IPS DF 6.9 (cell line): ENCODE measurements around the gene IL20.

Experiments
- DNase-seq: peaks from one replicate; pipeline ENCODE4 v3.0.0-alpha.2; 2013; ENCODE audit warnings: low read depth, low spot score
- H3K27ac ChIP-seq: one replicate; pipeline ENCODE4 v1.5.1; 2013; ENCODE audit warnings: low read length, control low read depth
- H3K27me3 ChIP-seq: 2 replicates; pipeline ENCODE4 v1.6.1; 2013; ENCODE audit warnings: mild to moderate bottlenecking, low read length; ENCODE audit not compliant: control insufficient read depth, insufficient read depth
- H3K36me3 ChIP-seq: 2 replicates; pipeline ENCODE4 v1.6.1; 2013; ENCODE audit warnings: low read length; ENCODE audit not compliant: control insufficient read depth, insufficient read depth
- H3K4me1 ChIP-seq: 2 replicates; pipeline ENCODE4 v1.6.1; 2013; ENCODE audit warnings: low read length; ENCODE audit not compliant: control insufficient read depth, insufficient read depth
- H3K4me3 ChIP-seq: 2 replicates; pipeline ENCODE4 v1.5.1; 2013; ENCODE audit warnings: mild to moderate bottlenecking, low read length
- H3K9me3 ChIP-seq: 2 replicates; pipeline ENCODE4 v1.6.1; 2013; ENCODE audit warnings: low read length, inconsistent platforms; ENCODE audit not compliant: control insufficient read depth, insufficient read depth
- WGBS: extraction: QIAGEN DNeasy Blood & Tissue Kit; methylation state at CpG from one replicate; pipeline ENCODE4 v1.1.7; 2013; ENCODE audit warnings: mixed read lengths, missing lambda C conversion rate; ENCODE audit not compliant: insufficient read length, insufficient coverage; 5-methylcytosine and 5-hydroxymethylcytosine counted together

The IL20 gene

GRCh38 chr1:206873603-206874188 lies 8.3 kb downstream of the IL20 start:
- Histone ChIP-seq H3K27me3 (no peaks in the 10 kb centered on the region), H3K9me3 (no peaks in the 10 kb centered on the region), H3K4me1 (no peaks in the 10 kb centered on the region), H3K36me3 (no peaks in the 10 kb centered on the region), H3K27ac (no peak overlapping the region), H3K4me3 (no peak overlapping the region)
- no CpG with 5 or more reads among the region's 3 CpGs for WGBS
- no peak for DNase-seq

GRCh38 chr1:206875752-206876377 lies 10.4 kb downstream of the IL20 start:
- Histone ChIP-seq H3K27me3 (no peaks in the 10 kb centered on the region), H3K9me3 (no peaks in the 10 kb centered on the region), H3K4me1 (no peaks in the 10 kb centered on the region), H3K27ac (no peak overlapping the region), H3K36me3 (no peaks in the 10 kb centered on the region), H3K4me3 (no peak overlapping the region)
- no CpG with 5 or more reads among the region's 3 CpGs for WGBS
- no peak for DNase-seq

- H3K4me1 ChIP-seq = no peaks in the 10 kb centered on the region
- no peaks in the 10 kb centered on the region for H3K9me3 ChIP-seq
- DNase-seq = no peak
- no peak overlapping the region for H3K27ac ChIP-seq
- H3K4me3 ChIP-seq = no peak overlapping the region
- no peaks in the 10 kb centered on the region for H3K27me3 ChIP-seq
- no peaks in the 10 kb centered on the region for H3K36me3 ChIP-seq
Observed at GRCh38 chr1:206878456-206878855, 13.0 kb downstream of the IL20 start.

- Histone ChIP-seq H3K27ac (no peak overlapping the region), H3K27me3 (no peaks in the 10 kb centered on the region), H3K4me3 (no peak overlapping the region), H3K36me3 (no peaks in the 10 kb centered on the region), H3K4me1 (no peaks in the 10 kb centered on the region), H3K9me3 (no peaks in the 10 kb centered on the region)
- WGBS = no CpG with 5 or more reads among the region's 3 CpGs
- no peak for DNase-seq
Observed at GRCh38 chr1:206880314-206880713, 14.9 kb downstream of the IL20 start.

GRCh38 chr1:206882555-206882954 lies 17.1 kb downstream of the IL20 start:
- no CpG with 5 or more reads among the region's 3 CpGs for WGBS
- H3K36me3 ChIP-seq = no peaks in the 10 kb centered on the region
- H3K4me1 ChIP-seq = no peaks in the 10 kb centered on the region
- H3K27ac ChIP-seq = no peak overlapping the region
- no peaks in the 10 kb centered on the region for H3K27me3 ChIP-seq
- DNase-seq = no peak
- H3K9me3 ChIP-seq = no peaks in the 10 kb centered on the region
- H3K4me3 ChIP-seq = no peak overlapping the region

GRCh38 chr1:206883160-206883559 lies 17.7 kb downstream of the IL20 start:
- Histone ChIP-seq H3K27me3 (no peaks in the 10 kb centered on the region), H3K36me3 (no peaks in the 10 kb centered on the region), H3K4me1 (no peaks in the 10 kb centered on the region), H3K27ac (no peak overlapping the region), H3K9me3 (no peaks in the 10 kb centered on the region), H3K4me3 (no peak overlapping the region)
- no CpG with 5 or more reads among the region's 1 CpG for WGBS
- no peak for DNase-seq

- DNase-seq = no peak
- Histone ChIP-seq H3K9me3 (no peaks in the 10 kb centered on the region), H3K27ac (no peak overlapping the region), H3K4me1 (no peaks in the 10 kb centered on the region), H3K4me3 (no peak overlapping the region), H3K36me3 (no peaks in the 10 kb centered on the region), H3K27me3 (no peaks in the 10 kb centered on the region)
- WGBS = no CpG with 5 or more reads among the region's 2 CpGs
Observed at GRCh38 chr1:206883876-206884275, 18.5 kb downstream of the IL20 start.

- H3K27me3 ChIP-seq = no peaks in the 10 kb centered on the region
- WGBS = no CpG with 5 or more reads among the region's 3 CpGs
- no peak for DNase-seq
- H3K4me1 ChIP-seq = peaks cover 1% of the 10 kb centered on the region
- no peak overlapping the region for H3K27ac ChIP-seq
- H3K9me3 ChIP-seq = no peaks in the 10 kb centered on the region
- no peaks in the 10 kb centered on the region for H3K36me3 ChIP-seq
- no peak overlapping the region for H3K4me3 ChIP-seq
Observed at GRCh38 chr1:206885341-206886060, 20.1 kb downstream of the IL20 start.

GRCh38 chr1:206886831-206887230 lies 21.4 kb downstream of the IL20 start:
- Histone ChIP-seq H3K27ac (no peak overlapping the region), H3K4me1 (peaks cover 2% of the 10 kb centered on the region), H3K9me3 (no peaks in the 10 kb centered on the region), H3K36me3 (no peaks in the 10 kb centered on the region), H3K4me3 (no peak overlapping the region), H3K27me3 (no peaks in the 10 kb centered on the region)
- WGBS = no CpG with 5 or more reads among the region's 1 CpG
- no peak for DNase-seq

- Histone ChIP-seq H3K4me1 (peaks cover 2% of the 10 kb centered on the region), H3K27ac (no peak overlapping the region), H3K4me3 (no peak overlapping the region), H3K36me3 (no peaks in the 10 kb centered on the region), H3K27me3 (no peaks in the 10 kb centered on the region), H3K9me3 (no peaks in the 10 kb centered on the region)
- no peak for DNase-seq
- no CpG with 5 or more reads among the region's 4 CpGs for WGBS
Observed at GRCh38 chr1:206887701-206888100, 22.3 kb downstream of the IL20 start.
